ENCODE results near the gene HIPK2.

HIPK2 gene

DNA sequence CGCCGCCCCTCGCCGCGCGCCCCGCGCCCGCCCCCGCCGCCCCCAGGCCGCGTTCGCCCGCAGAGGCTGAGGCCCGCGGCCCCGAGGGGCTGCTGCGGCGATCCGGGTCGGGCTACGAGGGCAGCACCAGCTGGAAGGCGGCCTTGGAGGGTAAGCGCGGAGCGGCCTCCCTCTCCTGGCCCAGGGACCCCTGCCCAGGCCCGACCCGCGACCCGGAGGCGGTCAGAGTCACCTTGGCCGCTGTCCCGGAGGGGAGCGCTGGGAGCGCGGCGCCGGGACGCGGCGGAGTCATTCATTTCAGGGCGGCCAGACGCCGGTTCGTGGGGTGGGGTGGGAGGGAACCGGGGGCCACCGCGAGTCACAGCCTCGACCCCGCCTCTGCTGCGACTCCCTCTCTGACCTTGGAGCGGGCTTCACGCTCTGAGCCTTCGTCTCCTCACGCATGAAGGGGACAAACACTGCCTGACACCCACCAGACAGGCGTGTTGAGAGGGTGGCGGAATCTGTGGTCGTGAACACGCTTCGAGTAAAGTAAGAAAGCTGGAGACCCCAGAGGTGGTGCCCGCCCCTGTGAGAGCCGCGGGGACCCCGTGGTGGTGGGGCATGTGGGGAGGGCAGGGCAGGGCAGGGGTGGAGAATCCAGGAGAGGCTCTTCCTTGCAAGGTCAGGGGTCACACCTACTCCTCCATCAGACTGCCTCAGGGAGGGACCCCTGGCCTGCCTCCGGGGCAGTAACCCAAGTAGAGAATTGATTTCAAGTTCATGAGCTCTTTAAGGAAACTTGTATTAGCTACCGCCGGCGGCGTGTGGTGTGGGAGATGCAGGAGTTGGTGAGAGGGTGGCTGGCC, 253.6 kb downstream of the HIPK2 start:
- DNase-seq, result no peak

DNA sequence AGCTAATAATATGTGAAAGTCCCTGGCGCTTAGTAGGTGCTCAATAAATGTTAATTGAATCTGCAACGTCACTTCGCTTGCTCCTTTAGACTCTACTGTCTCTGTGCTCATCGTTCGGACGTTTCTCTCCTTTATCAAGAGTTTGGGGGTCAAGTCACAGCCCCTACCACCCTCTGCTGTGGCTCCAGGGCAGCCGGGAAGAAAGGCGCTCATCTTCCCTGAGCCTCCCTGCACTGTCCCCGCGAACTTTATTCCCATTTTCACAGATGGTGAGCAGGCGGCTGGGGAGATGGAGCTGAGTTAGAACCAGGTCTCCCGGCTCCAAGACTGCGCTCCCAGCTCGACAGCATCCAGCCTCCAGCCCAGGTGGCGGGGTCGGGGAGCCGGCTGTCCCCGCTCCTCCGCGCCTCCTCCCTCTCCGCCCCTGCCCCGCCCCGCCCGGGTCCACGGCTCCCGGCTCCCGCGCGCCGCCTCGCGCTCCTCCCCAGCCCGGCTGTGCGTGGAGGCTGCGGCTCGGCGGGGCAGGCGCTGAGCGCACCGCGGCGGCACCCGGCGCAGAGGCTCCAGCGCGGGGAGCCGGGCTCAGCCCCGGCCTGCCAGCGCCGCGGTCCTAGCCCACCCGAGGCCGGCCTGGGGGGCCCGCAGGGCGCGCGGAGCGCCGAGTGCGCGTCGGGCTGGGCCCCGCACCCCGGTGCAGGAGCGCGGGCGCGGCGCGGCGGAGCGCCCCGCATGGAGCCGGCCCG, 254.4 kb downstream of the HIPK2 start, which contains the start of gene CLEC2L:
Gene CLEC2L (plus strand): TSS at position 487 of the 743 bp plus-strand sequence. CDS start 243 bp downstream, at position 730.
- peak; percentile 27 for DNase-seq

DNA sequence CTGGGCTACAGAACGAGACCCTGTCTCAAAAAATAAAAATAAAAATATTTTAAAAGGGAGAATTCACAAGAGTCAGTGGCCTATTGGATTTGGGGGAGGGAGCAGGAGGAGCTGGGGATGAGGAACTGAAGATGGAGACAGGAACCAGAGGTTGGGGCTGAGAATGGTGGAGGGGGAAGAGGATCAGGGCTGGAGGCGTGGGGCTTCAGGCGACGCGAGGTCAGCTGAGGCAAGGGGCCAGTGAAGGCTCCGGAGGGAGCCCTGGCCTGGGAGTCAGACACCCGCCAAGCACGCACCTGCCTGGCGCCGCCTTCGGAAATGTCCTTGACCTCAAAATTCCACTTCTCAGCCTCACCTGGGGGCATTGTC, 255.0 kb downstream of the HIPK2 start:
- DNase-seq, result no peak

DNA sequence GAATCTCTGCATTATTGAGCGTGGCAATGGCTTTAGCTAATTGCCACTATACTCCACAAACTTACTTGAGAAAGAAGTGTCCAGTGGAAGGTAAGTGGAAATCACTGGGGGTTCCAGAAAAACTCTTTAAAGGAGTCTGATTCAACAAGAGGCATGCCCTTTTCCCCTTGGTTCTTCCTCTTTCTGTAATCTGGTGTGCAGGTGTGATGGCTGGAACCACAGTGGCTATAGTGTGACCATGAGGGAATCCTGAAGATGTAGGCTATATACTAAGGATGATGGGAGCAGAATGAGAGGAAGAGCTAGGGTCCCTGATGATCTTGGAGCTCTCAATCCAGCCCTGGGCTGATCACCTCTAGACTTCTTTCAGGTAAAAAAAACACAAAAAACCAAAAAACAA, 256.4 kb downstream of the HIPK2 start:
- no peak for DNase-seq

DNA sequence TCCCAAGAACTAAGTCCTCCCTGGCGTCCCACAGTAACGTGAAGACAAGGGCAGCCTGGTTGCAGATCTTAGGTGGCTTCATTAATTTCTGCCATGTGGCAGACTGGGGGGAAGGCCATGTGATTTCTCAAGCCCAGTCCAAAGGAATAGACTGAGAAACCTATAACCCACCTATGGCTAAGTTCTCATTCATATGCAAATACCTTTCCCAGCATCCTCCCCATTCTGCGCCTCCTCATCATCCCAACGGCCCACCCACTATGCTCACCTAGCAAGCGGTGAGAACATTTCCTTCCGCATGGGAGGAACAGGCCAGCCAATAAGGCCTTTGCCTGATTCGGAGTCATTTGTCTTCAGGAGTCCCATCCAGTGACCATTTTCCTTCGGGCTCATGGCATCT, 262.5 kb downstream of the HIPK2 start:
- no peak for DNase-seq

All from NCI-H146 (cell line).